ENCODE results near the gene C1orf115.
"Not testable (repeated sequence)": the region's sequence is repeated elsewhere in the genome, so short reads cannot be mapped to it uniquely, and the experiment has no call there.

The C1orf115 gene

GRCh38 chr1:220726634-220727033 lies 36.5 kb downstream of the C1orf115 start:
- DNase-seq (ENCODE audit: low spot score) = no peak

GRCh38 chr1:220727519-220727918 lies 37.4 kb downstream of the C1orf115 start:
- DNase-seq (ENCODE audit: low spot score) = no peak

DNA sequence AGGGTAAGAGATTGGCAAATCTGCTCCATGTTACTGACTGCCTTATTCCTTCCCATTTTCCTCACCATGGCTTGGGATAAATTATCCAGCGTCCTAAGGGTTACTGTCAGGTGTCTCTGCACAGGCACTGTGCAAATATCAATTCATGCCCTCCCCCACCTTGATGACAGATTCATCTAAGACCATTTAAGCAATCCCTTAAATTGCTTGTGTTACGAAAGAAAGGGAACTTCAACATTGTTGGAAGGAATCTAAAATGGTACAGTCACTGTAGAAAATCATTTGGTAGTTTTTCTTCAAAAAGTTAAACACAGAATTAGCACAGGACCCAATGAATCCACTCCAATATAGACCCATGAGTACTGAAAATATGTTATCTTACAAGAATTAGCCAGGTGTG lies 40.3 kb downstream of the C1orf115 start:
- DNase-seq (ENCODE audit: low spot score) = no peak

DNA sequence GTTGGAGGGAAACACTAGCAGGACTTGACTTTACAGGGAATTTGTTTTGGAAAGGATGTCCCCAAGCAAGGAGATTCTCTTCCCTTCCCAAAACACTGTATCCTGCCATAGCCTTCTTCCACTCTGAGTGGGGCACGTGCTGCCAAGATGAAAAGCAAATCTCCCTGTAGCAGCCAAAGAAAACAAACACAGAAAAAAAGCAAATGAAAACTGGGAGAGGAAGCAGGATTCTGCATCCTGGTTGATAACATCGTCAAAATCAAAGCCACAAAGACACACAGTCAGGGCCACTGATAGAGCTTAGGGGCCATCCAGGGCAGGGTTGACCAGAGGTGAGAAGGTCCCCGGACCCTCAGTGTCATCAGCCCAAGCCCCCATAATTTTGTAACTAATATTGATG lies 42.0 kb downstream of the C1orf115 start:
- DNase-seq (ENCODE audit: low spot score) = no peak

GRCh38 chr1:220732621-220733020 lies 42.5 kb downstream of the C1orf115 start:
- DNase-seq (ENCODE audit: low spot score) = no peak

- DNase-seq (ENCODE audit: low spot score) = peak; percentile 88
Observed at GRCh38 chr1:220733086-220733601, 43.0 kb downstream of the C1orf115 start.

- DNase-seq (ENCODE audit: low spot score) = peak; percentile 84
Observed at GRCh38 chr1:220734571-220735326, 44.6 kb downstream of the C1orf115 start.

- DNase-seq (ENCODE audit: low spot score) = not testable (repeated sequence)
Observed at GRCh38 chr1:220736283-220736682, 46.1 kb downstream of the C1orf115 start.

- DNase-seq (ENCODE audit: low spot score) = no peak
Observed at GRCh38 chr1:220741349-220741748, 51.2 kb downstream of the C1orf115 start.

GRCh38 chr1:220741825-220742224 lies 51.7 kb downstream of the C1orf115 start:
- DNase-seq (ENCODE audit: low spot score) = no peak

- DNase-seq (ENCODE audit: low spot score) = no peak
Observed at GRCh38 chr1:220742520-220742919, 52.4 kb downstream of the C1orf115 start.

DNA sequence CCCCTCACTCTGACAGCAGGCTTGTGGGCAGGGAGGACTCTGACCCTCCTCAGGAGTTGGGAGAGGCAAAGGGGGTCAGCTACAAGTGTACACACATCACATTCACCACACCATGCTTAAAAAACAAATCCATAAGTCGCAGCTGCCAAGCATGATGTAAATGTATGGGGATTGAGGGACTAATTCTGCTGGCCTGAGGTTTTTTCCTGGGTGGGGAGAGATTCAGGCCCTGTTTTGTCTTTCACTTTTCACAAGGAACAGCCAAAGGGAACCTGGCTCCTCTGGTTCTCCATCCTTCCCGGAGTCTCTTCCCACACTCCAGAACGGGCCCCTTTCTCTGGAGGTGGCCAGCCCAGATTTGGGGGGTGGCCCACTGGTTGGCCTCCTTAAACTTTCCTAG lies 56.7 kb downstream of the C1orf115 start:
- DNase-seq (ENCODE audit: low spot score) = no peak

- no peak for DNase-seq (ENCODE audit: low spot score)
Observed at GRCh38 chr1:220747437-220748088, 57.4 kb downstream of the C1orf115 start.

DNA sequence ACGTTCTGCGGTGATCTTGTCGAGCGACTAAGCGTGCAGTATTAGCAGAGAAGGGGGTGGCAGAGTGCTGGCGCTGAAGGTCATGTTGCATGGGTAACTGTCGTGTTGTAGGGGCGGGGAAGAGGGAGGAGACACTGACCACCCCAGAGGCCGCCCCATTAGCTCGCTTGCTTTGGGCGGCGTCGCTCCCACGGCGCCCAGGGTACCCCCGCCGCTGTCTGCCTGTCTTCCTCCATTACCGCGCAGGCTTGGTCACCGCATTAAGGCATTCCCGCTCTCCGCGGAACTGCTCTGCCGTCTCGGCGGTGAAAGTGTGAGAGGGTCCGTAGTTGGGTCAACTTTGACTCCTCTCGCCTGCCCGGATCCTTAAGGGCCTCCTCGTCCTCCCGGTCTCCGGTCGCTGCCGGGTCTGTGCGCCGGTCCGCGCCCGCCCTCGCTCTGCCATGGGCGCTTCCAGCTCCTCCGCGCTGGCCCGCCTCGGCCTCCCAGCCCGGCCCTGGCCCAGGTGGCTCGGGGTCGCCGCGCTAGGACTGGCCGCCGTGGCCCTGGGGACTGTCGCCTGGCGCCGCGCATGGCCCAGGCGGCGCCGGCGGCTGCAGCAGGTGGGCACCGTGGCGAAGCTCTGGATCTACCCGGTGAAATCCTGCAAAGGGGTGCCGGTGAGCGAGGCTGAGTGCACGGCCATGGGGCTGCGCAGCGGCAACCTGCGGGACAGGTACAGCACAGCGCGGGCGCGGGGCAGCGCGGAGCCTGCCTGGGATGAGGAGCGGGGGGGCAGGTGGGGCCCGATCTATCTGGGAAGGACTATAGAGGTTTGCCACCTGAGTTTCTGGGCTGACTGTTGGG lies 58.1 kb downstream of the C1orf115 start, which contains the start of gene MTARC2:
Gene MTARC2, plus strand, starts transcription at position 234 of the 846 bp plus-strand sequence. Its CDS starts 210 bp downstream, at position 444.
- peak; percentile 82 for DNase-seq (ENCODE audit: low spot score)

Measured in kidney tubule cell (primary cell).